NK-92 (cell line): ENCODE data around the gene FAIM2.
"Not testable (repeated sequence)": the region's sequence is repeated elsewhere in the genome, so short reads cannot be mapped to it uniquely, and the experiment has no call there.

Experiments used
- DNase-seq: peaks from one replicate; lab custom pipeline; 2025; ENCODE audit not compliant: unreplicated experiment; lab: John Stamatoyannopoulos, UW

FAIM2 gene

GRCh38 chr12:49866859-49867569 lies 36.7 kb downstream of the FAIM2 start:
- peak; percentile 3 for DNase-seq

DNA sequence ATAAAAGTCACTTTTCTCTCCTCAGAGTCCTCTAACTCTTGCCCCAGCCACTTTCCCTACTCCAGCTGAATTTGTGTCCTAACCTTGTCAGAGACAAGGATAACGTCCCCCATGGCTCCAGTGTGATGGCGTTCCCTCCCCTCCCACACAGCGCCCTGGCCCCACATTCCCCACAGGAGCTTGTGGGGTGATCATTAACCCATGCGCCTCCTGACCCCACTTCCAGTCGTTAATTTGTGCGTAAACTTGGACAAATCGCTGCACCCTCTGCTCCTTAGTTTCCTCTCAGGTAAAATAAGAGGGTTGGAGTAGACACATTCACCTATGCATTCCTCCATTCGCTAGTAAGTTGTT lies 37.9 kb downstream of the FAIM2 start:
- no peak for DNase-seq

GRCh38 chr12:49865109-49865781 lies 38.5 kb downstream of the FAIM2 start:
- DNase-seq = no peak

- no peak for DNase-seq
Measured at GRCh38 chr12:49864798-49865090, 39.0 kb downstream of the FAIM2 start.

DNA sequence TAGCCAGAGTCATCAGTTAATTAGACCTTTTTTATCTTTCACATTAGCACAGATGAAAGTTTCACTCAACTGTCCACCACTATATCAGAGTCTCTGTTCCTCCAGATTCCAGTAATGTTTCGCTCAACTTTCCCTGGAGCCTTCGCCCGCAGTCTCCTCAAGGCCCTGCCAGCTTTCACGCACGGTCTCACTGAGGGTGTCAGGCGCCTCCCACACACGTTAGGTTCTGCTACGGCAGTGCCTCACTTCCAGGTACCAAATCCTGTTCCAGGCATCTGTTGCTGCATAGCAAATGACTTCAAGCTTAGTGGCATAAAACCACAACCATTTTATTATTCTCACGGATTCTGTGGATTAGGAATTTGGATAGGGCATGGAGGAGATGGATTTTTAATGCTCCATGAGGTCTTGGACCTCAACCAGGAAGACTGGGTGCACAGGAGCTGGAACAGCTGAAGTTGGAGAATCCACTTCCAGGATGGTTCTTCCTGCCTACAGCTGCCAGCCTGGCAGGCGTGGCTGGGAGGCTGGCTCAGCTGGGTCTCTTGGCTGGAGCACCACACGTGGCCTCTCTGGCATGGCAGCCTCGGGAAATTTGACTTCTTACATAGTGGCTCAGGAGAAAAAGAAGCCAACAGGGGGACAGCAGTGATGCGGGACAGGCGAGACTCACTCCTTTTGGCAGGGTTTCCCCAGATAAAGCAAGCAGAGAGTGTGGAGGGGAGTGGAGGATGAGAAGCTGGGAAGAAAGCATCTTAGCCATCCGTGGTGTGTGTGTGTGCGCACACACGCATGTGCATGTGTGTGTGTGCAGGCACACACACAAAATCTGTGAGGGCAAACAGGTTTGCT lies 39.5 kb downstream of the FAIM2 start:
- no peak for DNase-seq

DNA sequence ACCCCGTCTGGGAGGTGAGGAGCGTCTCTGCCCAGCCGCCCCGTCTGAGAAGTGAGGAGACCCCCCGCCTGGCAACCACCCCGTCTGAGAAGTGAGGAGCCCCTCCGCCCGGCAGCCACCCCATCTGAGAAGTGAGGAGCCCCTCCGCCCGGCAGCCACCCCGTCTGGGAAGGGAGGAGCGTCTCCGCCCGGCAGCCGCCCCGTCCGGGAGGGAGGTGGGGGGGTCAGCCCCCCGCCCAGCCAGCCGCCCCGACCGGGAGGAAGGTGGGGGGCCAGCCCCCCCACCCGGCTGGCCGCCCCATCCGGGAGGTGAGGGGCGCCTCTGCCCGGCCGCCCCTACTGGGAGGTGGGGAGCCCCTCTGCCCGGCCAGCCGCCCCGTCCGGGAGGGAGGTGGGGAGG lies 42.8 kb downstream of the FAIM2 start:
- DNase-seq = not testable (repeated sequence)

- DNase-seq = not testable (repeated sequence)
Measured at GRCh38 chr12:49855890-49856289, 47.8 kb downstream of the FAIM2 start.

DNA sequence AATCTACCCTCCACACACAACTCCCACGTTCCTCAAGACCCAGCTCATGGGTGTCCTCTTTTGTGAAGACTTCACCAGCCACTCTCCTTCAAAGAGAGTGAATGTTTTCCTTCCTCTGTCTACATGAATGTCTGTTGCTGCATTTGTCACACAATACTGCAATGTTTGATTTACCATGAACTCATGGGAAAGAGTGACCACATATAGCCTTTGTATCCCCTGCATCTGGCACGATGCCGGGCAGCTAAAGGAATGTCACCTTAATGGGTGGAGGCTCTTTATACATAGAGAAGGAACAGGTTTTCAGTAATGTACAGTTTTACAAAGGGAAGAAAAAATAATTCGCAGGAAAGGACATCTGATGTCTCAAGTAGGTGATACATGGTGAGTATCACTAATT lies 48.7 kb downstream of the FAIM2 start:
- DNase-seq = no peak

DNA sequence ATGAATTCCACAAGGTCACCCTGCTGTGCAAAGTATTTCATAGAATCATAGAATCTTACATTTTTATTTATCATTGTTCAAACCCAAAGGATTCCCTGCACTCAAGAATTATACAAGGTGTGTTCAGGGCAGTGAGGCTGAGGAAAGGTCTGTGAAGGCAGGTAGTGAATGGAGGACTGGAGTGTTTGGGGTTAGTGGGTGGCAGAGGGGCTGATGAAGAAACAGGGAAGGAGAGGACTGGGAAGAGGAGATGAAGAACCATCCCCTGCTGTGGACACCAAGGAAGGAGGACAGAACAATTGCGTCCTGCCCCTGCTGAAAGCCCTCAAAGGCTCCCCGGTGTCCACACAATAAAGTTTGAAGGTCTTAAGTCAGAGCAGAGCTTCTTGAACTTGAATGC lies 50.0 kb downstream of the FAIM2 start:
- DNase-seq = no peak

- DNase-seq = no peak
Measured at GRCh38 chr12:49847161-49847560, 56.5 kb downstream of the FAIM2 start.

DNA sequence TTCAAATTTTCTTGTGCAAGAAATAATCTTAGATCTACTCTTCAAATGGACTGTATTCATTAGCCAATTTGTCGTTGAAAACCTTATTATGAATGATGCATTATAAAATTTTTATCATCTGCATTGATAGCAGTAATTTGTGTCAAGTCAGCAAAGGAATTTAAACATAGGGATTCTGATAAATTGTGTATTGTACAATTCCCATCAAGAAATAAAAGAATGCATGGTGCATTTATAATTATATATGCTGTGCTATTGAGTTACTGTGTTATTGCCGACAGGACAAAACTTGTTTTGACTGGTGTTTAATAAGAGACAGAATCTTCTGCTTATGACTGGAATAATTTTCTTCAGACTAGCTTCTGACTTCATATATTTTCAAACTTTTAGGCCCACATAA lies 57.7 kb downstream of the FAIM2 start:
- DNase-seq = no peak

DNA sequence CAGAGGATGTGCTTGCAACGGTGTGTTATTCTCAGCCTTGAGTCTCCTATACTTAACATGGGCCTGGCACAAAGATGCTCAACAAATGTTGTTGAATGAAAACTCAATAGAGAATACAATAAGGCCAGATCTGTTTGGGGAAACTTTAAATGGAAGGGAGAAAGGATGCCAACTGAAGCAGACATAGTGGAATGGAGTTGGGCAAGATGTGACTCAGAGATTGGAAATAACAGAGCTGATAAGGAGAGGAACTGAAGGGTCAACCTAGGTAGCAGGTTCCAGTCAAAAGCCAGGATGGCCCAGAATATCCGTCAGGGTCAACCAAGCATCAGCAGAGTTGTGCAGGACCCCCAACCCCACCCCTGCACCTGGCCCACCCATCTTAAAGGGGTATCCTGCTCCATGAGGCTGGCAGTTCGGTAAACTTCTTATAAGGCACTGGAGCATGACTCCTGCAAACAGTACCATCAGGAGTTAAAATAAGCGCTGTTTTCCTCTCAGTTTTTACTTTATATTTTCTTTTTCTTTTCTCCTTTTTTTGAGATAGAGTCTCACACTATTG lies 59.7 kb downstream of the FAIM2 start:
- no peak for DNase-seq

DNA sequence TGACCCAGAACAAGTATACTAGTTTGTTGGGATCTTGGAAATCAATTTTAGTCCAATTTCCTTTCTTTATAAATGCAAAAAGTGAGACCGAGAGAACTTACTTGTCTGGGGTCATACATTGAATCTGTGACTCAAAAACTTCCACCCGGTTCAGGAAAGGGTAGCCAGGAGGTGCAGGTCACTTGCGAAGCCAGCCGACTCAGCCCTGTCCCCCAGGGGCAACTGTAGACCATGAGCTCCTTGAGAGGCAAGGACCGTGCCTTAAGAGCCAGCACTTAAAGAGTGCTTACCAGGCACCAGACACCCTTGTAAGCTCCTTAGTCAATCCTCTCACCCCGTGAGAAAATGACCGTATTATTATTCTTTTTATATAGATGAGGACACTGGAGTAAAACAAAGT lies 60.3 kb downstream of the FAIM2 start:
- DNase-seq = no peak

- peak; percentile 54 for DNase-seq
Measured at GRCh38 chr12:49842519-49843352, 61.0 kb downstream of the FAIM2 start, which contains the start of gene BCDIN3D. Gene BCDIN3D (minus strand): TSS chr12:49843106. CDS start chr12:49843087, 19 bp downstream.

- no peak for DNase-seq
Measured at GRCh38 chr12:49838973-49839633, 64.6 kb downstream of the FAIM2 start.

- no peak for DNase-seq
Measured at GRCh38 chr12:49832836-49833421, 70.8 kb downstream of the FAIM2 start.

DNA sequence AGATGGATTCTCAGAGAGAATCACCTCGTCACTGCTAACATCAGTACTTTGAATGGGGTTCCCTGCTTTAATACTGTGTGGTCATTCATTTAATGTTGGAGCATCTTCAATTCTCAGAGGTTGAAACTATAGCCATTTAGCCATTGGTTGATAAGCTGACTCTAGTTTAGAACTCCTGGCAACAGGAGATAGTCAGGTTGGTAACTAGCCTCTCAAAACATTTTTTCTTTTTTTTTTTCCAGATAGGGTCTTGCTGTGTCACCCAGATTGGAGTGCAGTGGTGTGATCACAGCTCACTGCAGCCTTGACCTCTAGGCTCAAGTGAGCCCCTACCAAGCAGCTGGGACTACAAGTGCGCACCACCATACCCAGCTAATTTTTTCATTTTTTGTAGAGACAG lies 72.0 kb downstream of the FAIM2 start:
- no peak for DNase-seq

- DNase-seq = peak; percentile 63
Measured at GRCh38 chr12:49828133-49829091, 75.3 kb downstream of the FAIM2 start, which contains the start of gene NCKAP5L. Gene NCKAP5L (minus strand): TSS chr12:49828413. CDS start chr12:49804044, 24,369 bp downstream.
